Hematopoietic multipotent progenitor cell treated with erythropoietin and hydrocortisone succinate and interleukin-3 and kit ligand, for 8 days (in vitro differentiated cells): ENCODE results near the gene CELA2B.
A peak's percentile ranks its signal among the peaks of the same experiment; 100 is the strongest.
"Not testable (repeated sequence)": the region's sequence is repeated elsewhere in the genome, so short reads cannot be mapped to it uniquely, and the experiment has no call there.

Source experiments
- DNase-seq: peaks from one replicate; pipeline ENCODE4 v3.0.0-alpha.2; 2015

CELA2B gene

GRCh38 chr1:15475752-15476314, at the start of gene CELA2B:
CELA2B (plus strand) TSS chr1:15476104; CDS start chr1:15476126, 22 bp downstream.
- DNase-seq: peak; percentile 8

DNA sequence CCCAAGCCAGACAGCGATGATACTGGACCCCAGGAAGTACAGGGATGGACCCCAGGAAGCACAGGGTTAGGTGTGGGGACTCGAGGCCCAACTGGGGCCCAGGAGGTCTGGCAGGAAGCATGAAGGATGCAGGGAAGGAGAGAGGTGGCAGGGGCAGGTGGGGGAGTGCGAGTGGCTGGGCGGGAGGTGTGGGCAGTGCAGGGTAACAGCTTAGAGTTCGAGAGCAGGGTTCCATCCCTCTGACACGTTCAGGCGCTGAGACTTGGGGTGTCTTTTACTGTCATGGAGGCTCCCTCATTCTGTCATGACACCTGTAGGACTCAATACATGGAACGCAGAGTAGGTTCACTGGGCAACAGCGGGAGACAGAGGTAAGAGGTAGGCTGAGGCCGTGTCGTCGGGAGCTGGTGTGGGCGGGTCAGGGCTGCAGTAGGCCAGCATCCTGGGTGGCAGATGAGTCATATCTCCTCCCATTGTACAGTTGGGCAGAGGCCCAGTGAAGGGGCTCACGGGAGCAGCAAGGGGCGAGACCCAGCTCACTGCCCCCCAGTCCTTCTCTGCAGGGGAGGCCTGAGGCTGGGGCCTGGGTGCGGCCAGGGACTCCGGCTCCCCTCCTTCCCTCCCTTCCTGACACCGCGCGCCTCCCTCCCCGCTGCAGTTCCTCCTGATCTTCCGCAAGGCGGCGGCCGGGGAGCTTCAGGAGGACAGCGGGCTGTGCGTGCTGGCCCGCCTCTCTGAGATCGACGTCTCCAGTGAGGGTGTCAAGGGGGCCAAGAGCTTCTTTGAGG, 49.2 kb upstream of the CELA2B start:
- peak; percentile 55 for DNase-seq

- DNase-seq: no peak
Measured at GRCh38 chr1:15427280-15427666, 48.6 kb upstream of the CELA2B start.

DNA sequence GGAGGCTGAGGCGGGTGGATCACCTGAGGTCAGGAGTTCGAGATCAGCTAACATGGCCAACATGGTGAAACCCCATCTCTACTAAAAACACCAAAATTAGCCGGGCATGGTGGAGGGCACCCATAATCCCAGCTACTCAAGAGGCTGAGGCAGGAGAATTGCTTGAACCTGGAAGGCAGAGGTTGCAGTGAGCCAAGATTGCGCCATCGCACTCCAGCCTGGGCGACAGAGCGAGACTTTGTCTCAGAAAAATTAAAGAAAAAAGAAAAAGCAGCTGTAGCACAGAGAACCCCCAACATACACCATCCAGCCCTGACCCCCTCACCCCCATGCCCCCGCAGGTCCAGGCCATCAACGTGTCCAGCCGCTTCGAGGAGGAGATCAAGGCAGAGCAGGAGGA, 47.7 kb upstream of the CELA2B start:
- not testable (repeated sequence) for DNase-seq

DNA sequence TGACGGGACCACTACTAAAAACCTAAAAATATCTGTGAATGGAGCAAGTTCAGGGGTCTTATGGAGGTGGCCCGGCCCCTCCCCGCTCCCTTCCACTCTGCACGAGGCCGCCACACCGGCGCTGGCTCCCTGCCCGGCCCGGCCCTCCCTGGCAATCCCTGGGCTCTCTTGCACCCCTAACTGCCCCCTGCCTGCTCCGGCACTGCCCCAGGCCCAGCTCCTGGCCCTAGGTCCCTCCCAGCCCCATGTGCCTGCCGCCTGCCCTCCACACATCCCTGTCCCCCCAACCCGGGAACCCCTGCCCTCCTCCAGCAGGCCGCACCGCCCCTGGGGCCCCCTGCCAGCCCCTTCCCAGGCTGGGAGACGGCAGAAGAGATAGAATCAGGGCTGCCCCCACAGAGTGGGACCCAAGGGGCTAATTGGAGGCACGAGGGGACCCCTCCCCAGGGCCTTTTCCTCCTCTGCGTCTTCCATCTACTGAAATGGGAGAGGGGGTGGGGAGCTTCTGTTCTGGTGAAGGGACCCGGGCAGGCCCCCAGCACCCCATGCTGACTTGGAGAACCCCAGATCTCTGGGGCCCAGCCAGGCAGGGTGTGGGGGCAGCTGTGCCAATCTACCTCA, 47.0 kb upstream of the CELA2B start:
- DNase-seq: no peak

DNA sequence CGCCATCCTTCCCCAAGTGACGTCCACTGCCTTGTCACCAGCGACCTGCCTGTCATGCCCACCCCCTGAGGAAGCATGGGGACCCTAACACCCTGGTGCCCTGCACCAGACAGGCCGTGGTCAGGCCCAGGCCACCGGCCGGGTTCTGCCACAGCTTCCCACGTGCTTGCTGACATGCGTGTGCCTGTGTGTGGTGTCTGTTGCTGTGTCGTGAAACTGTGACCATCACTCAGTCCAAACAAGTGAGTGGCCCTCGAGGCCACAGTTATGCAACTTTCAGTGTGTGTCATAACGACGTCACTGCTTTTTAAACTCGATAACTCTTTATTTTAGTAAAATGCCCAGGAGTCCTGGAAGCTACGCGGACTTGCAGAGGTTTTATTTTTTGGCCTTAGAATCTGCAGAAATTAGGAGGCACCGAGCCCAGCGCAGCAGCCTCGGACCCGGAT, 46.2 kb upstream of the CELA2B start:
- no peak for DNase-seq

DNA sequence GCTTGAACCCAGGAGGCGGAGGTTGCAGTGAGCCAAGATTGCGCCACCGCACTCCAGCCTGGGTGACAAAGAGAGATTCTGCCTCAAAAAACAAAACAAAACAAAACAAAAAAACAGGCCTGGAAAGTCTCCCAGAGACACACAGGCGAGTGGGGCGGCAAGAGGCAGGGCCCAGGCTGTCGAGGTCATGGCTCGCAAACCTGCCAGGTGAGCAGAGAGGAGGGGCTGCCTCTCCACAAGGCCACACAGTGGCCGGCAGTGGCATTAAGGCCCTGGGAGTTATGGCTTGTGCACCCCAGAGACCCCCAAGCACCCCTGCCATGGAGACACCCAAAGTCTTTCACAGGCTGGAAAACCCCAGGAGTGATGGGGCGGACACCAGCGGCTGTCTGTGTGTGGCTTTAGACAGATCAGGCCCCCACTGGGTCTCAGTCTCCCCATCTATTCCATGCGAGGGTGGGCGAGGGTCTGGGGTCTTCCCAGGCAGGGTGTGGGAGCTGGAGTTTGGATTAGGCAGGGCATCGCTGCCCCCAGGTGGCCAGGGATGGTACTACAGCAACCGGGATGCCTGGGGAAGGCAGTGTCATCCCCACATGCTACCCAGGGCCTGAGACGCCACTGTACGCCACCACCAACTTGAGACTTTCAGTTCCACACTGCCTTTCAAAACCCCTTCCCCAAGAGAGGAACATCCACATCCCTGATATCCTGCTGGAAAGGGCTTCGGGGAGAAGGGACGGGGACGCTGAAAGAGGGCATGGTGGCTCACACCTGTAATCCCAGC, 44.9 kb upstream of the CELA2B start:
- DNase-seq: peak; percentile 57

- DNase-seq: no peak
Measured at GRCh38 chr1:15431571-15431948, 44.3 kb upstream of the CELA2B start.

DNA sequence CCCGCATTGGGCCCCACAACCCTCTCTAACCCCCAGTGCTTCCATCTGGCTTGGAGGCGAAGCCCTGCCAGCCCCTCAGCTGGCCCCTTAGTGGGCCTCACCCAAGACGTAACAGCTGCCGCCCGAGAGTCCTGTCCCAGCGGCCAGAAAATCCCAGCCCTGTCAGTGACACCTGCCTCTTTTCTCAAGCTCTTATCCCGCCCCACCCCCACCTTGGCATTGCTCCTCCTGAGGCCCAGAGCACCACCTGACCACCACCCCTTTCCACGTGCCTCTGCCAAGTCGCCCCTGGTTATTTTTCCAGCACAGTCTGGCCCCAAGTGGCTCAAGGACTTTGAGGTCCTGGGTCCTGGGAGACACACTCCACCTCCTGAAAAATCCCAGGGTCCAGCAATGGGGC, 43.6 kb upstream of the CELA2B start:
- no peak for DNase-seq

GRCh38 chr1:15433471-15433870, 42.4 kb upstream of the CELA2B start:
- DNase-seq: no peak

DNA sequence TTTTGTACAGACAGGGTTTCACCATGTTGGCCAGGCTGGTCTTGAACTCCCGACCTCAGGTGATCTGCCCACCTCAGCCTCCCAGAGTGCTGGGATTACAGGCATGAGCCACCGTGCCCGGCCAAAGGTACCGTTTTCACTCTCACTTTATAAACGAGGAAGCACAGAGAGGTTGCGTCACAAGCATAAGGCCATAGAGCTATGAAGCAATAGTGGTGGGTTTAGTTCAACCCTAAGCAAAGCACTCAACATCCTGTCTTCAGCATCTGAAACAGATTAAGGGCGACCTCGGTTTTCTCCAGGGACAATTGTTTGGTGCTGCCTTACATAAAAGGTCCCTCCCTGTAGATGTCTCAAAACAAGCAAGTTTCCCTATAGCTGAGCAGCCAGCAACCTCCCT, 41.2 kb upstream of the CELA2B start:
- DNase-seq: not testable (repeated sequence)

- no peak for DNase-seq
Measured at GRCh38 chr1:15435239-15436077, 40.4 kb upstream of the CELA2B start.

GRCh38 chr1:15436881-15437442, 38.9 kb upstream of the CELA2B start:
- no peak for DNase-seq

- no peak for DNase-seq
Measured at GRCh38 chr1:15439325-15439724, 36.6 kb upstream of the CELA2B start.

GRCh38 chr1:15440357-15440756, 35.5 kb upstream of the CELA2B start:
- no peak for DNase-seq

DNA sequence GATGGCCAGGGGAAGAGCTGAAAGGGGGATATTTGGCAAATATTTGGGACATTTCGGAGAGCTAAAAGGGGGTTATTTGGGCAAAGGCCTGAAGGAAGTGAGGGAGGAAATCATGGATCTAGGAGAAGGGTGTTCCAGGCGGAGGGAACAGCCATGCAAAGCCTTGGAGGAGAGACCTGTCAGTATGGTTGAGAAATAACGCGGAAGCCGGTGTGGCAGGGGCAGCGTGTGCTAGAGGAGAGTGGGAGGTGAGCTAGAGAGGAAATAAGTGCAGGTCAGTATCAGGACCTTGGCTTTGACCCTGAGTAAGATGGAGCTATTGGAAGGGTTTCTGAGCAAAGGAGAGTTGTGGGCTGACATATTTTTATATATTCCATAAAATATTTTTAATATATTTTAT, 34.7 kb upstream of the CELA2B start:
- no peak for DNase-seq

GRCh38 chr1:15442119-15442518, 33.8 kb upstream of the CELA2B start:
- no peak for DNase-seq

GRCh38 chr1:15442759-15443158, 33.1 kb upstream of the CELA2B start:
- DNase-seq: no peak

DNA sequence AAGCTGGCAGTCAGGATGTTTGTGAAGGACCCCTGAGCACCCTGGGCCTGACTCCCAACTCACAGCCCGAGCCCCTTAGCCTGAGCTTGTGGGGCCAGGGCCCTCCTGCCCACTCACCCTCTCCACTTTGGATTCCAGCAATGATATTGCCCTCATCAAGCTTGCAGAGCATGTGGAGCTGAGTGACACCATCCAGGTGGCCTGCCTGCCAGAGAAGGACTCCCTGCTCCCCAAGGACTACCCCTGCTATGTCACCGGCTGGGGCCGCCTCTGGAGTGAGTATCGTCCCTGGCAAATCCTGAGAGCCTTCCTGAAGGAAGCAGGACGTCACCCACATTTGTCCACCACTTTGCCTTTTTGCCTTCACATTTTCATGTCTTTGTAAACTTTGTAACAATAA, 32.6 kb upstream of the CELA2B start:
- no peak for DNase-seq

DNA sequence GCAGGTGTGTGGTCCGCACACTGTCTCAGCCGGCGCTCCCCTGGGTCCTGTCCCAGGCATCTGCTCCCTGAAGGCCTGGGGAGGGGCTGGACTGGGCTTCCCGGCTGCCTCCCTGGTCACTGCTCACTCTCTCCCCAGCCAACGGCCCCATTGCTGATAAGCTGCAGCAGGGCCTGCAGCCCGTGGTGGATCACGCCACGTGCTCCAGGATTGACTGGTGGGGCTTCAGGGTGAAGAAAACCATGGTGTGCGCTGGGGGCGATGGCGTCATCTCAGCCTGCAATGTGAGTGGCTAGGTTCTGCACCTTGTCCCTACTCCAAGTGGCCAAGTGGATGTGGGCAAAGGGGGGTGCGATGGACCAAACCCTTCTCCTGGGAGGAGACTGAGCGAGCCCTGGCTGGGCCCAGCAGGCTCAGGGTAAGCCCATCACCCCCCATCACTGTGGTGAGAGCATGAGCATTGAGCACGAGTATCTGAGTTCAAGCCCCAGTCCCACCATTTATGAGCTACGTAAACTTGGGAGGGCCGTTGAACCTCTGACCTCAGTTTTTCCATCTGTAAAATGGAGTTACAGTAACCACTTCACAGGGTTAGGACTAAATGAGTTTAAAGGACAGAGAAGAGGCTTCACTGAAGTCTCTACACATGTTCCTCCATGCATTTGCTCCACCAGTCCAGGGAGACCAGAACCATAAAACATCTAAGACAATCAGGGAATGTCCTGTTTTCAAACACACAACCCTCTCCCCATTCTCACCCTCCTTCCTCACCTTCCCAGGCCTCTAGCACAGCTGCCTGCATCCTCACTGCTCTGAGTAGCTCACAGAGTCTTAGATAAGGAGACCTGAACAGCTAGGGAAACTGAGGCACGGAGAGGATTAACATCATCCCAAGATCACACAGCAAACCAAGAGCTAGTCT, 31.2 kb upstream of the CELA2B start:
- no peak for DNase-seq
